ENCODE measurements around the gene SSC4D.
A peak's percentile ranks its signal among the peaks of the same experiment; 100 is the strongest.

Gene SSC4D

DNA sequence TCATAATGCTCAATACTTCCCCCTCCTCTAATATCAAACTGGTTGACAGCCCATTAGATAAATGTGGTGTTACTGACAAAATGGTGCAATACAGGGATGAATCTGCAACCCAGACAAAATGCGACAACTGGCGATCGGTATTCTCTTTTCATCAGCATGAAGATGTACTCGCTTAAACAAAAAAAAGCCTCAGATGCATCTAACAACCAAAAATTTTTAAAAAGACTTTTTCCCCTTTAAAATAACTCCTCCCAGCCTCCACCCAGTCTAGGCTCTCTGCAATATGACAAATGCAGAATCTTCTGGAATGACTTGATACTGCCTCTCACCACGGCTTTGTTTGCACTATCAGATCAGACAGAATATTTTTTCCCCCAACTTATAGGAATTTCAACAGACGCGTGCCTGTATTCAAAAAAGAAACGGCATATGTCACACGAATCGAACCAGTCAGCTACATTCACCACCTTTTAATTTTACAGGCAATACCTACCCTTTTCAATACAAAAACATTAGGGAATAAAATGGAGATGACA is 52.0 kb downstream of the SSC4D start:
- no peak for DNase-seq (ENCODE audit: low read depth)

DNA sequence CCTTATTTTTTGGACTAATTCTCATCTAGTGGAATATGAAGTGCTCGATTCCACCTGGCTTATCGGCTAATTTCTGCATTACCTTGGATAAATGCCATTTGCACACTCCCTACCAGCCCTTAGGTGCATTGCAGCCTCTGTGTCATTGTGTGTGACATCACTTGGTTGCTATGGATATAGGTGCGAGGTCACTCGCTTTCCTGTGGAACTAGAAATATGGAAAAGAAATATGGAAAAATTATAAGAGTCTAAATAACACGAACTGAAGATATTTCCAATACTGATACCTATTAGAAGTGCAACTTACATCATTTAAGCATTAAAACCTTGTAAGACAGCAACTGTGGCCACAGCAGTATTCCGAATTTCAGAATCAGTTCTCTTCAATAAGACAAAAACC is 52.7 kb downstream of the SSC4D start:
- DNase-seq (ENCODE audit: low read depth): no peak
- peak overlapping the region; percentile 93 for H3K4me3 ChIP-seq (ENCODE audit: low read depth, low read length)

More for the DNA sequence above, 52.0 kb downstream of the SSC4D start:
- peak overlapping the region; percentile 93 for H3K4me3 ChIP-seq (ENCODE audit: low read depth, low read length)

GRCh38 chr7:76356115-76356514 is 53.4 kb downstream of the SSC4D start:
- H3K4me3 ChIP-seq (ENCODE audit: low read depth, low read length): no peak overlapping the region
- DNase-seq (ENCODE audit: low read depth): no peak

GRCh38 chr7:76354981-76355730 is 54.3 kb downstream of the SSC4D start:
- no peak overlapping the region for H3K4me3 ChIP-seq (ENCODE audit: low read depth, low read length)
- DNase-seq (ENCODE audit: low read depth): no peak

GRCh38 chr7:76354516-76354915 is 55.0 kb downstream of the SSC4D start:
- DNase-seq (ENCODE audit: low read depth): no peak
- no peak overlapping the region for H3K4me3 ChIP-seq (ENCODE audit: low read depth, low read length)

GRCh38 chr7:76353744-76354143 is 55.8 kb downstream of the SSC4D start:
- DNase-seq (ENCODE audit: low read depth): no peak
- no peak overlapping the region for H3K4me3 ChIP-seq (ENCODE audit: low read depth, low read length)

GRCh38 chr7:76352193-76352592 is 57.3 kb downstream of the SSC4D start:
- H3K4me3 ChIP-seq (ENCODE audit: low read depth, low read length): no peak overlapping the region
- DNase-seq (ENCODE audit: low read depth): no peak

DNA sequence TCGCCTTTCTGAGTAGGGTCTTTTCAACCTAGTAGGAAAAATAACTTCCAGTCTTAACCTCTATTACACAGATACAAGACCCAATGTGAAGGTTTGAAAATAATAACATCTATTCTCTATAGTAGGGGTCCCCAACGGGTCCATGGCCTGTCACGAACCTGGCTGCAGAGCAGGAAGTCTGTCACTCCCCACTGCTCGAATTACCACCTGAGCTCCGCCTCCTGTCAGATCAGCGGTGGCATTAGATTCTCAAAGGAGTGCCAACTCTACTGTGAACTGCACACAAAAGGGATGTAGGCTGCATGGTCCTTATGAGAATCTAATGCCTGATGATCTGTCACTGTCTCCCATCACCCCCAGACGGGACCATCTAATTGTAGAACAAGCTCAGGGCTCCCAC is 58.1 kb downstream of the SSC4D start:
- DNase-seq (ENCODE audit: low read depth): no peak
- no peak overlapping the region for H3K4me3 ChIP-seq (ENCODE audit: low read depth, low read length)

GRCh38 chr7:76349313-76349885 is 60.1 kb downstream of the SSC4D start:
- H3K4me3 ChIP-seq (ENCODE audit: low read depth, low read length): no peak overlapping the region
- DNase-seq (ENCODE audit: low read depth): no peak

- no peak for DNase-seq (ENCODE audit: low read depth)
- no peak overlapping the region for H3K4me3 ChIP-seq (ENCODE audit: low read depth, low read length)
Measured at GRCh38 chr7:76347710-76348109, 61.8 kb downstream of the SSC4D start.

DNA sequence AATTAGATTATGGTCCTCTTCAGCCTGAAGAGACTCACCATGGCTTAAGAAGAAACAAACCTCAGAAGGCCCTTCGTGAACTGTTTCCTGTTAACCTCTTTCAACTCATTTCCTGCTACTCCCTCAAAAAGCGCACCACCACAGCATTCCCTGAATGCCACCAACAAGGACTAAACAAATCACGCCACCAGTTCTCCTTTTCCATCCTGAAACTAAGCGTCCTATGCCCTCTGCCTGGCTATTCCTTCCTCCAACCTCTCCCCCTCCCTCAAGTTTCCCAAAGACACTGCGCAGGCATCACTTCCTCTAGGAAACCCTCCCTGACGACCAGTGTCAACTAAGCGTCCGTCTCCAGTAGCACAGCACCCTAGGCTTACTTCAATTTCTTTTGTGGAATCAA is 62.7 kb downstream of the SSC4D start:
- DNase-seq (ENCODE audit: low read depth): no peak
- no peak overlapping the region for H3K4me3 ChIP-seq (ENCODE audit: low read depth, low read length)

- H3K4me3 ChIP-seq (ENCODE audit: low read depth, low read length): no peak overlapping the region
- no peak for DNase-seq (ENCODE audit: low read depth)
Measured at GRCh38 chr7:76346097-76346496, 63.4 kb downstream of the SSC4D start.

DNA sequence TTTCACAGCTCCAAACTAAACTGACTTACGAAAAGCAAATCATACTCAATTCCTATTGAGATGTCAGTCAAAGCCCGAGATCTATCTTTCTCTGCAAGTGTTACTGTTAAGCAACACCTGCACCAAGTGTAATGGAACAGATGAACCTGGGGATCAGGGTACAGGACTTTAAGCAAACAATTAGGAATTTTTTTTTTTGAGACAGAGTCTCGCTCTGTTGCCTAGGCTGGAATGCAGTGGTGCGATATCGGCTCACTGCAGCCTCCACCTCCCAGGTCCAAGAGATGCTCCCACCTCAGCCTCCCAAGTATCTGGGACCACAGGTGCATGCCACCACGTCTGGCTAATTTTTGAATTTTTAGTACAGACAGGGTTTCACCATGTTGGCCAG is 65.6 kb downstream of the SSC4D start:
- no peak overlapping the region for H3K4me3 ChIP-seq (ENCODE audit: low read depth, low read length)
- no peak for DNase-seq (ENCODE audit: low read depth)

GRCh38 chr7:76343294-76343930 is 66.1 kb downstream of the SSC4D start:
- no peak for DNase-seq (ENCODE audit: low read depth)
- no peak overlapping the region for H3K4me3 ChIP-seq (ENCODE audit: low read depth, low read length)

GRCh38 chr7:76342222-76342621 is 67.3 kb downstream of the SSC4D start:
- no peak for DNase-seq (ENCODE audit: low read depth)
- no peak overlapping the region for H3K4me3 ChIP-seq (ENCODE audit: low read depth, low read length)

GRCh38 chr7:76340617-76341131 is 68.8 kb downstream of the SSC4D start:
- peak; percentile 36 for DNase-seq (ENCODE audit: low read depth)
- no peak overlapping the region for H3K4me3 ChIP-seq (ENCODE audit: low read depth, low read length)

Measured in skeletal muscle cell (primary cell).